Thoracic aorta (tissue), 2 donors: ENCODE measurements around the gene PRKCB. TPM values are rescaled to one million over a fixed set of nuclear protein-coding genes. Genes with fewer than 3 reads are reported as not detected.

Experiments
- ATAC-seq: fragments of 150-250 bp; one replicate; pipeline ENCODE4 v1.8.0; 2017; ENCODE audit warnings: low read depth; ENCODE audit not compliant: insufficient number of reproducible peaks, low FRiP score
- DNase-seq: peaks from one replicate; pipeline ENCODE4 v3.0.0-alpha.2; 2020; ENCODE audit warnings: low spot score
- H3K27ac ChIP-seq, 2 donors: fragments of 200-600 bp; sonication (generic); 1 replicate in 1 of 2; 2 replicates in 1 of 2; pipeline ENCODE4 v1.5.1; 2016; ENCODE audit warnings: mild to moderate bottlenecking in 2 of 2, moderate library complexity in 2 of 2
- H3K27me3 ChIP-seq: fragments of 200-600 bp; sonication (generic); replicated peaks from 2 replicates; pipeline ENCODE4 v1.6.0; 2016; ENCODE audit warnings: mild to moderate bottlenecking; ENCODE audit not compliant: insufficient read depth
- H3K36me3 ChIP-seq: fragments of 200-600 bp; sonication (generic); one replicate; pipeline ENCODE4 v1.5.1; 2016
- H3K4me1 ChIP-seq, 2 donors: fragments of 200-600 bp; sonication (generic); 1 replicate in 1 of 2; 2 replicates in 1 of 2; pipeline versions ENCODE4 v1.5.1 to v1.6.0; 2016; ENCODE audit warnings: low read depth in 2 of 2, mild to moderate bottlenecking in 1 of 2; ENCODE audit not compliant: control insufficient read depth in 1 of 2
- H3K4me3 ChIP-seq: fragments of 200-600 bp; sonication (generic); 2 replicates; pipeline ENCODE4 v1.5.1; 2016; ENCODE audit warnings: mild to moderate bottlenecking
- H3K9me3 ChIP-seq: fragments of 200-600 bp; sonication (generic); 2 replicates; pipeline ENCODE4 v1.5.1; 2016
- CTCF ChIP-seq: fragments of 200-600 bp; sonication (generic); IDR thresholded peaks from one replicate; pipeline ENCODE4 v1.5.1; 2019; ENCODE audit warnings: antibody characterized with exemption
- total RNA-seq, 2 donors: library from RNA; depleted of rRNA; stranded (reverse); fragments of >200 nt; gene quantifications; one replicate each; pipeline versions ENCODE4 v1.1.0 to v1.2.3, GENCODE V29; 2016

PRKCB gene
- total RNA-seq, 2 donors from 2014 or later = 3.4 to 7.5 TPM

GRCh38 chr16:23865853-23866252, 30.1 kb downstream of the PRKCB start:
- ATAC-seq = no peak

GRCh38 chr16:23866621-23867020, 30.8 kb downstream of the PRKCB start:
- DNase-seq = no peak
- no peak overlapping the region for H3K27ac ChIP-seq
- no peak for TF ChIP-seq CTCF
- ATAC-seq = no peak
- H3K27me3 ChIP-seq = no peaks in the 10 kb centered on the region
- H3K9me3 ChIP-seq = no peaks in the 10 kb centered on the region
- no peaks in the 10 kb centered on the region for H3K4me1 ChIP-seq
- no peak overlapping the region for H3K4me3 ChIP-seq
- H3K36me3 ChIP-seq = no peaks in the 10 kb centered on the region

More at GRCh38 chr16:23865853-23866252, 30.1 kb downstream of the PRKCB start:
- TF ChIP-seq CTCF = no peak
- DNase-seq = no peak
- H3K4me3 ChIP-seq = no peak overlapping the region
- no peaks in the 10 kb centered on the region for H3K4me1 ChIP-seq
- no peaks in the 10 kb centered on the region for H3K9me3 ChIP-seq
- no peaks in the 10 kb centered on the region for H3K36me3 ChIP-seq
- H3K27me3 ChIP-seq = no peaks in the 10 kb centered on the region
- H3K27ac ChIP-seq = no peak overlapping the region

- no peaks in the 10 kb centered on the region for H3K36me3 ChIP-seq
- no peaks in the 10 kb centered on the region for H3K9me3 ChIP-seq
- no peak for TF ChIP-seq CTCF
- H3K27me3 ChIP-seq = no peaks in the 10 kb centered on the region
- no peak overlapping the region for H3K4me3 ChIP-seq
- no peak overlapping the region for H3K27ac ChIP-seq
- H3K4me1 ChIP-seq = no peaks in the 10 kb centered on the region
- DNase-seq = no peak
- no peak for ATAC-seq
Observed at GRCh38 chr16:23867566-23867965, 31.8 kb downstream of the PRKCB start.

GRCh38 chr16:23868136-23868535, 32.4 kb downstream of the PRKCB start:
- DNase-seq (no peak), ATAC-seq (no peak)
- no peaks in the 10 kb centered on the region for H3K4me1 ChIP-seq
- H3K27me3 ChIP-seq = no peaks in the 10 kb centered on the region
- no peak overlapping the region for H3K4me3 ChIP-seq
- no peak for TF ChIP-seq CTCF
- no peaks in the 10 kb centered on the region for H3K9me3 ChIP-seq
- no peak overlapping the region for H3K27ac ChIP-seq
- no peaks in the 10 kb centered on the region for H3K36me3 ChIP-seq

GRCh38 chr16:23869052-23869451, 33.3 kb downstream of the PRKCB start:
- TF ChIP-seq CTCF = no peak
- no peaks in the 10 kb centered on the region for H3K27me3 ChIP-seq
- DNase-seq = no peak

More at GRCh38 chr16:23869052-23869451, 33.3 kb downstream of the PRKCB start:
- Histone ChIP-seq H3K36me3 (no peaks in the 10 kb centered on the region), H3K4me3 (no peak overlapping the region), H3K27ac (no peak overlapping the region), H3K4me1 (no peaks in the 10 kb centered on the region), H3K9me3 (no peaks in the 10 kb centered on the region)
- ATAC-seq = no peak
